A549 (cell line): ENCODE measurements around the gene MRPL11. TPM values are rescaled to one million over a fixed set of nuclear protein-coding genes. Genes with fewer than 3 reads are reported as not detected.

Source experiments
- ATAC-seq, 2 experiments: fragments of 200-7000 bp in 1 of 2; fragments of >200 bp in 1 of 2; cut with Nextera tagmentation in 1 of 2; cut with Tn5 transposase in 1 of 2; 3 replicates each; pipeline versions ENCODE4 v1.8.0 to v1.9.1; 2018 to 2020; ENCODE audit warnings: mild to moderate bottlenecking in 1 of 2, moderate library complexity in 1 of 2
- CTCF ChIA-PET: fragments of 300-600 bp; sonication (Branson Sonifier 250); formaldehyde crosslinking; extraction: SDS; loops from one replicate; lab custom pipeline; 2021; ENCODE audit warnings: antibody characterized with exemption, inconsistent platforms; lab: Yijun Ruan, JAX
- POLR2A ChIA-PET: fragments of 350-600 bp; formaldehyde crosslinking; extraction: SDS; loops from one replicate; lab custom pipeline; 2021; ENCODE audit warnings: antibody characterized with exemption, inconsistent platforms; lab: Yijun Ruan, JAX
- DNase-seq, 2 experiments: peaks; one replicate each; pipeline versions ENCODE4 v3.0.0 to v3.0.0-alpha.2; 2011 to 2016; ENCODE audit warnings: low read depth in 1 of 2, low spot score in 1 of 2
- FAIRE-seq: peaks from 2 replicates; lab custom pipeline; 2011; peaks lifted over from hg19 to GRCh38; lab: Jason Lieb, UNC
- H3K27ac ChIP-seq, 2 experiments: fragments of >200 bp; sonication (Bioruptor Twin); formaldehyde crosslinking; 3 replicates each; pipeline ENCODE4 v1.5.1; 2016 to 2017
- H3K4me1 ChIP-seq: fragments of >200 bp; sonication (Bioruptor Twin); formaldehyde crosslinking; 3 replicates; pipeline ENCODE4 v1.6.1; 2016
- H3K4me2 ChIP-seq: fragments of >200 bp; sonication (Bioruptor Twin); formaldehyde crosslinking; 3 replicates; pipeline ENCODE4 v1.6.1; 2016
- H3K4me3 ChIP-seq: fragments of >200 bp; sonication (Bioruptor Twin); formaldehyde crosslinking; 3 replicates; pipeline ENCODE4 v1.5.1; 2016
- H3K9me3 ChIP-seq: fragments of >200 bp; sonication (Bioruptor Twin); formaldehyde crosslinking; 3 replicates; pipeline ENCODE4 v1.6.1; 2016
- BHLHE40 ChIP-seq: IDR thresholded peaks from 2 replicates; pipeline ENCODE4 v1.6.1; 2012; ENCODE audit warnings: low read depth, low read length, inconsistent platforms
- CHD2 ChIP-seq: fragments of 150-350 bp; IDR thresholded peaks from 2 replicates; pipeline ENCODE4 v1.6.1; 2014; ENCODE audit warnings: low read length; ENCODE audit not compliant: partially characterized antibody
- CHD4 ChIP-seq: fragments of 200-600 bp; sonication (generic); IDR thresholded peaks from 2 replicates; pipeline ENCODE4 v1.6.1; 2016; ENCODE audit warnings: antibody characterized with exemption, mild to moderate bottlenecking, borderline replicate concordance
- GATA3 ChIP-seq: IDR thresholded peaks from 2 replicates; pipeline ENCODE4 v1.6.1; 2012; ENCODE audit warnings: borderline replicate concordance
- JUN ChIP-seq, 2 experiments: fragments of >200 bp; sonication (Bioruptor Twin); formaldehyde crosslinking; IDR thresholded peaks; 2 replicates in 1 of 2; 3 replicates in 1 of 2; pipeline ENCODE4 v1.6.1; 2016 to 2017
- MYC ChIP-seq: IDR thresholded peaks from 2 replicates; pipeline ENCODE4 v1.6.1; 2012; ENCODE audit warnings: mild to moderate bottlenecking, inconsistent platforms, low read length, improper control_type of control experiment, borderline replicate concordance
- PHF8 ChIP-seq: fragments of 200-600 bp; sonication (generic); IDR thresholded peaks from 2 replicates; pipeline ENCODE4 v1.6.1; 2016; ENCODE audit warnings: low read depth, mild to moderate bottlenecking, antibody characterized with exemption, moderate library complexity, borderline replicate concordance
- RCOR1 ChIP-seq: fragments of 150-350 bp; IDR thresholded peaks from 2 replicates; pipeline ENCODE4 v1.6.1; 2014; ENCODE audit warnings: antibody characterized with exemption, low read length, low read depth
- ZSCAN20 ChIP-seq: fragments of 250-450 bp; sonication (Bioruptor Pico); IDR thresholded peaks from 2 replicates; pipeline ENCODE4 v1.8.0; 2022; ENCODE audit warnings: mild to moderate bottlenecking, moderate library complexity
- WGBS: methylation state at CpG from one replicate; pipeline ENCODE4 v1.1.6; 2017; ENCODE audit errors: missing lambda C conversion rate; 5-methylcytosine and 5-hydroxymethylcytosine counted together
- polyA plus RNA-seq, 4 experiments: library from polyadenylated mRNA; depleted of rRNA in 3 of 4; stranded (reverse); fragments of >200 nt; fragmentation: RNase III in 1 of 4; extraction: RNeasy Plus Mini Kit Qiagen cat#74134 plus additional on column Dnase treatment in 1 of 4; gene quantifications; 2 replicates in 3 of 4; 3 replicates in 1 of 4; pipeline ENCODE4 v1.2.3, GENCODE V29; 2011 to 2017
- TF ChIP-seq, protein P1 (sequence below): fragments of >200 bp; sonication (Bioruptor Twin); formaldehyde crosslinking; IDR thresholded peaks from 3 replicates; pipeline ENCODE4 v1.6.1; 2016
- TF ChIP-seq, protein P2 (sequence below): fragments of 450-650 bp; IDR thresholded peaks from 2 replicates; pipeline ENCODE4 v1.6.1; 2014; ENCODE audit warnings: antibody characterized with exemption
- TF ChIP-seq, protein P3 (sequence below): fragments of 250-450 bp; sonication (Bioruptor Pico); IDR thresholded peaks from 2 replicates; pipeline ENCODE4 v1.5.0; 2021; ENCODE audit warnings: mild to moderate bottlenecking, moderate library complexity, borderline replicate concordance
- TF ChIP-seq, protein P4 (sequence below): IDR thresholded peaks from 2 replicates; pipeline ENCODE4 v1.6.1; 2012; ENCODE audit warnings: low read depth, borderline replicate concordance
- TF ChIP-seq, protein P5 (sequence below): fragments of >200 bp; sonication (Bioruptor Twin); formaldehyde crosslinking; IDR thresholded peaks from 2 replicates; pipeline ENCODE4 v1.6.1; 2016

Gene MRPL11
- polyA plus RNA-seq, 2 of the 4 experiments (the other 2 are of a cell fraction), result 62.9 to 73.8 TPM

DNA sequence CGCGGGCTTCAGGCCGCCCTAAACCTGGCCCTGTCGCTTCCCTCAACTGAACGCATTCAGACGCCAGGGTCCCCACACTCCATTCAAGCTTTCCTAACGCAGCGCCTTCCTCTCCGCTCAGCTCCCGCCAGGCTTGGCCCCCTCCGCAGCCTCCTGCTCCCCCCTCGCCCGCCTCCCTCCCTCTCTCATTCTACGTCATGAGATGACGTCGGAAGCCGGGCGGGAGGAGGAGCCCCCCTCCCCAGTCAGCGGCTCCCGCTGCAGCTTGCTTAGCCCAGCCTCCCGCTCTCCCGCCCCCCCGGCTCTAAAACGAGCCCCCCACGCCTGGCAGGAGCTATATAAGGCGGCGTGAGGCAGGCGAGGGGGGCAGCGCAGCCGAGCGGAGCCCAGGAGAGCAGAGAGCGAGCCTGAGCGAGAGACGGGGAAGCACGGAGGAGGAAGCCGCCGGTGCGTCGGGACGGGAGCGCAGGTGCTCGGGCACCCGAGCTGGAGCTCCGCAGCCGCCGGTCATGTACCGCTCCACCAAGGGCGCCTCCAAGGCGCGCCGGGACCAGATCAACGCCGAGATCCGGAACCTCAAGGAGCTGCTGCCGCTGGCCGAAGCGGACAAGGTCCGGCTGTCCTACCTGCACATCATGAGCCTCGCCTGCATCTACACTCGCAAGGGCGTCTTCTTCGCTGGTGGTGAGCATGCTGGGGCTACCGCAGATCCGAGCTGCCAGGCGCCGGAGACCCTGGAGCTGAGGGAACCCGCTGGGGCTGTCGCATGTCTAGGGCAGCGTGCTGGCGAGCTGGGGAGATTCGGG is 17.8 kb downstream of the MRPL11 start, which contains the start of gene NPAS4:
Gene NPAS4, plus strand, starts transcription at position 365 of the 806 bp plus-strand sequence. Its CDS starts 145 bp downstream, at position 510.
- CTCF ChIA-PET, result interaction anchor here (0.8 to 57.7 kb wide), 9 partner anchors 3 to 413 kb away, joined by 3 to 1614 read pairs (median 4); partner anchors contain the start of genes MRPL11, NPAS4, PELI3 and RBM4B
- peaks cover 4% of the 10 kb centered on the region; the same call in 1 of the 3 replicates for H3K9me3 ChIP-seq
- WGBS, result 38% methylated on average over 57 of the region's 71 CpGs
- DNase-seq (no peak), FAIRE-seq (no peak), ATAC-seq (peak in 1 of 2 experiments; percentile 16; a peak in 2 of 6 replicates)
- POLR2A ChIA-PET, result interaction anchor here (0.5 to 1.6 kb wide), 7 partner anchors 14 to 264 kb away, joined by 3 to 13 read pairs (median 5); partner anchors contain the start of genes DPP3, MRPL11 and RBM4B
- H3K4me1 ChIP-seq, result peaks cover 12% of the 10 kb centered on the region
- H3K4me3 ChIP-seq, result no peak within 1 kb of the TSS
- no peak within 1 kb of the TSS for H3K4me2 ChIP-seq
- TF ChIP-seq PHF8, result no peak
- TF ChIP-seq, protein P1, sequence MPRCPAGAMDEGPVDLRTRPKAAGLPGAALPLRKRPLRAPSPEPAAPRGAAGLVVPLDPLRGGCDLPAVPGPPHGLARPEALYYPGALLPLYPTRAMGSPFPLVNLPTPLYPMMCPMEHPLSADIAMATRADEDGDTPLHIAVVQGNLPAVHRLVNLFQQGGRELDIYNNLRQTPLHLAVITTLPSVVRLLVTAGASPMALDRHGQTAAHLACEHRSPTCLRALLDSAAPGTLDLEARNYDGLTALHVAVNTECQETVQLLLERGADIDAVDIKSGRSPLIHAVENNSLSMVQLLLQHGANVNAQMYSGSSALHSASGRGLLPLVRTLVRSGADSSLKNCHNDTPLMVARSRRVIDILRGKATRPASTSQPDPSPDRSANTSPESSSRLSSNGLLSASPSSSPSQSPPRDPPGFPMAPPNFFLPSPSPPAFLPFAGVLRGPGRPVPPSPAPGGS, result no peak
- TF ChIP-seq RCOR1, result no peak
- TF ChIP-seq, protein P2, sequence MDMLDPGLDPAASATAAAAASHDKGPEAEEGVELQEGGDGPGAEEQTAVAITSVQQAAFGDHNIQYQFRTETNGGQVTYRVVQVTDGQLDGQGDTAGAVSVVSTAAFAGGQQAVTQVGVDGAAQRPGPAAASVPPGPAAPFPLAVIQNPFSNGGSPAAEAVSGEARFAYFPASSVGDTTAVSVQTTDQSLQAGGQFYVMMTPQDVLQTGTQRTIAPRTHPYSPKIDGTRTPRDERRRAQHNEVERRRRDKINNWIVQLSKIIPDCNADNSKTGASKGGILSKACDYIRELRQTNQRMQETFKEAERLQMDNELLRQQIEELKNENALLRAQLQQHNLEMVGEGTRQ, result no peak
- TF ChIP-seq ZSCAN20 (CRISPR knock-in tag), result no peak
- TF ChIP-seq, protein P3, sequence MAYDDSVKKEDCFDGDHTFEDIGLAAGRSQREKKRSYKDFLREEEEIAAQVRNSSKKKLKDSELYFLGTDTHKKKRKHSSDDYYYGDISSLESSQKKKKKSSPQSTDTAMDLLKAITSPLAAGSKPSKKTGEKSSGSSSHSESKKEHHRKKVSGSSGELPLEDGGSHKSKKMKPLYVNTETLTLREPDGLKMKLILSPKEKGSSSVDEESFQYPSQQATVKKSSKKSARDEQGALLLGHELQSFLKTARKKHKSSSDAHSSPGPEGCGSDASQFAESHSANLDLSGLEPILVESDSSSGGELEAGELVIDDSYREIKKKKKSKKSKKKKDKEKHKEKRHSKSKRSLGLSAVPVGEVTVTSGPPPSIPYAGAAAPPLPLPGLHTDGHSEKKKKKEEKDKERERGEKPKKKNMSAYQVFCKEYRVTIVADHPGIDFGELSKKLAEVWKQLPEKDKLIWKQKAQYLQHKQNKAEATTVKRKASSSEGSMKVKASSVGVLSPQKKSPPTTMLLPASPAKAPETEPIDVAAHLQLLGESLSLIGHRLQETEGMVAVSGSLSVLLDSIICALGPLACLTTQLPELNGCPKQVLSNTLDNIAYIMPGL (CRISPR knock-in tag), result no peak
- no peak within 1 kb of the TSS for H3K27ac ChIP-seq

DNA sequence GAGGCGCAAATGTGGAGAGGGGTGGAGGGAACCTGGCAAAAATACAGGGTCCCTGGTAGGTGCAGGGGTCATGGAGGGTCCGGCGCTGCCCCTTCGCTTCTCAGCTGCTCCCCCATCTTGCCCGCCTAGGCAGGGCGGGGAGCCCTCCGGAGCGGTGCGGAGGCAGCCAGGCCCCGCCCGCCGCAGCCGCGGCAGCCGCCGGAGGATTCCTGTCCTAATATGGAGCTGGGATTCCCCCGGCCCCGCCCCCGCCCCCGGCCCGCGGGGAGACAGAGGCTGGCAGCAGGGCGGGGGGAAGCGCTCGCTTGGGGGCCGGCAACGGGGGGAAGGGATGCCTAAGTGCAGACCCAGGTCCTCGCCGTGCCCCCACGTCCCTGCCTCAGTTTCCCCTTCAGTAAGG is 18.8 kb downstream of the MRPL11 start:
- ChIA-PET POLR2A (no interaction called here), CTCF (interaction anchor here (1.4 to 57.7 kb wide), 3 partner anchors 2 to 258 kb away, joined by 5 to 1614 read pairs (median 1614); partner anchors contain the start of genes MRPL11, NPAS4 and RBM4B)
- no peak for DNase-seq
- no peak for FAIRE-seq
- H3K4me1 ChIP-seq, result peaks cover 12% of the 10 kb centered on the region
- H3K9me3 ChIP-seq, result peaks cover 4% of the 10 kb centered on the region; the same call in 1 of the 3 replicates
- no peak for ATAC-seq
- TF ChIP-seq CHD2 (no peak), JUN (IDR thresholded peaks at IDR 0.05) (no peak), GATA3 (no peak), BHLHE40 (no peak), MYC (no peak), CHD4 (no peak)
- TF ChIP-seq, protein P4, sequence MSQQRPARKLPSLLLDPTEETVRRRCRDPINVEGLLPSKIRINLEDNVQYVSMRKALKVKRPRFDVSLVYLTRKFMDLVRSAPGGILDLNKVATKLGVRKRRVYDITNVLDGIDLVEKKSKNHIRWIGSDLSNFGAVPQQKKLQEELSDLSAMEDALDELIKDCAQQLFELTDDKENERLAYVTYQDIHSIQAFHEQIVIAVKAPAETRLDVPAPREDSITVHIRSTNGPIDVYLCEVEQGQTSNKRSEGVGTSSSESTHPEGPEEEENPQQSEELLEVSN, result no peak
- TF ChIP-seq, protein P5, sequence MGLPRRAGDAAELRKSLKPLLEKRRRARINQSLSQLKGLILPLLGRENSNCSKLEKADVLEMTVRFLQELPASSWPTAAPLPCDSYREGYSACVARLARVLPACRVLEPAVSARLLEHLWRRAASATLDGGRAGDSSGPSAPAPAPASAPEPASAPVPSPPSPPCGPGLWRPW, result no peak
- TF ChIP-seq, protein P3 (CRISPR knock-in tag), result no peak
- no peak overlapping the region for H3K4me3 ChIP-seq
- 28% methylated on average over 8 of the region's 30 CpGs for WGBS
- H3K4me2 ChIP-seq, result no peak overlapping the region
- no peak overlapping the region for H3K27ac ChIP-seq
